ENCODE results near the gene MKRN2.
"Not testable (repeated sequence)": the region's sequence is repeated elsewhere in the genome, so short reads cannot be mapped to it uniquely, and the experiment has no call there.

Gene MKRN2

GRCh38 chr3:12556690-12557472 is at the start of gene MKRN2:
MKRN2 (plus strand) TSS chr3:12557087; CDS start chr3:12557151, 64 bp downstream.
- peak; percentile 92 for DNase-seq (ENCODE audit: low spot score)

DNA sequence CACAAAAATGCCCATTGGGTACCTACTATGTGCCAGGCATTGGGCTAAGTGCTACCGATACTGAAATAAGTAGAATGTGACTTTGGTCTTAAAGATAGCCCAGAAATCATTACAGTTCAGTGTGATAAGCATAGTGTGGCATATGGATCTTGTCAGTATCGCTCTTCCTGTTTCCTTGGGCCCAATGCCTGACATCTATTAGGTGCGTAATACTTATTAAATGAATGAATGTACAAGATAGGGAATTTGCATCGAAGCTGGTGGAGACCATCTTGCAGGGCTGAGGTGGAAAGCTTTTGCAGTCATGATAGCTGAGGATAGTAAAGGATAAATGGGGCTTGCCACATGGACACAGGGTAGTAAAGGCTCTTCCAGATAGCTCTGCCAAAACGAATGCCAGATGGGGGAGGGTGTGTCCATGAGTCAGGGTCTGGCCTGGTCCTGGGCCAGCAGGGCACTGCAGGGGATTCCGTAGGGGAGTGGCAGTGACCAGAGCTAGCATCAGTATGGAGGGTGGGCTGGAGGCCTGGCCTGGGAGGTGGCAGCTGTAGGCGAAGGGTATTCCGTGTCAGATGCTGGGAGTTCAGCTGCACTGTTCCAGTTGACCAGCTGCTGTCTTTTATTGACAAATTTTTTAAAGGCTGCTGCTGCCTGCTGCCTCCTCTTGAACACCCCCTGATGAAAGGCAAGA is 49.2 kb upstream of the MKRN2 start:
- peak; percentile 50 for DNase-seq (ENCODE audit: low spot score)

DNA sequence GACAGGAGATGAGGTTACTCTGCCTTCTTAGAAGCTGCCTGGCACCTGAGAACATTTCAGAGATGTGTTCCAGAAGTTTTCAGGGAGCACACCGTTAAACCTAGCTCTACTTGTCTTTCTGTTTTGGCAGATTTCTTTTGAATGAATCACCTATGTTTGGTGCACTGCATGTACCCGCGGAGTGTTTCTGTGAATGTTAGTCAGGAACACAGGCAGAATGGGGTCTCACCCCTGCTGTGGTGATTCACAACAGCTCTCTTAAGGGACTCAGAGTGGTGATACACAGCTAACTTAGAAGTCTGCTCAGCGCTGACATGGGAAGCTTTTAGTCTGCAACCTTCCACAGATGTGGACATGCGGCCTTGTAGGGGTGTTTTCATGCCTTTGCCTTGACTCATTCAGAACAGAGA is 48.6 kb upstream of the MKRN2 start:
- DNase-seq (ENCODE audit: low spot score), result peak; percentile 93

GRCh38 chr3:12509466-12509865 is 47.4 kb upstream of the MKRN2 start:
- DNase-seq (ENCODE audit: low spot score), result no peak

DNA sequence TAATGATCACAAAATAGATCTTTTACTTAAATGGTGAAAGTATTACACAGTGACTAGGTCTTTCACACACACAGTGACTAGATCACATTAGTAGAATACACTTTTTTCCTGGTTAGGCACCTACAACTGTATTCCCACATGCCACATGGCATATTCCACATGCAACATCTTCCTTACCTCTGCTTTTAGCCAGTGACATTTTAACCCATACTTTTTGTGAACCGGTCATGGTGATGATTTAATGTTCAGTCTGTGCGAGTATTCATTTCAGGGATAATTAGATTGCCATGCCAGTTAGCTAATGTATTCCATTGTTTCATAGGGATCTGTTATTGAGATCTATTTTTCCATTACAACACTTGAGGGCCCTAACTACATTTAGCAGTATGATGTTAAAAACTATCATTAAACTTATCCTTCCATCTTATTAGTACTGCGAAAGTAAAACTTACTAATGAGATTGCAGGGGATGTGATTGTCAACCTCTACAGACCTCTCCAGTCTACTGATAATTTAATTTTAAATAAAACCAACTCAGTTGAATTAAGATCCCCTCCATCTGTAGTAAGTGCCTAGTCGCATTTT is 44.3 kb upstream of the MKRN2 start:
- no peak for DNase-seq (ENCODE audit: low spot score)

- no peak for DNase-seq (ENCODE audit: low spot score)
These were observed 43.0 kb upstream of the MKRN2 start for GRCh38 chr3:12513694-12514446.

DNA sequence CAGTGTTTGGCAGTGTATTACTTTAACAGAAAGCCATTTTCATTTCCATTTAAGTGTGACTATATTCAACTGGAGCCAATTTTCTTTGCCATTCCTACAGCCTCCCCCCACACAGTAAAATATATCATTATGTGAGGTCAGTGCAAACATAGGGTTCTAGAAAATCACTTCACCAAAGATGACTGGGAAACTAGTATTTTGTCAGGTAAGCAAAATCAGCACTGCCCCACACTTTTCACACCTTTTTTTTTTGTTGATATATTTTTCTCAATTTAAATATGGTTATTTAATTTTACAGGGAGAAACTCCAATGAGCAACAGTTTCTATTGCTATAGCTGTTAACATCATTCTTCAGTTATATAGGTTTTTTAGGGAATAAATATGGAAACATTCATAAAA is 41.3 kb upstream of the MKRN2 start:
- DNase-seq (ENCODE audit: low spot score), result no peak

DNA sequence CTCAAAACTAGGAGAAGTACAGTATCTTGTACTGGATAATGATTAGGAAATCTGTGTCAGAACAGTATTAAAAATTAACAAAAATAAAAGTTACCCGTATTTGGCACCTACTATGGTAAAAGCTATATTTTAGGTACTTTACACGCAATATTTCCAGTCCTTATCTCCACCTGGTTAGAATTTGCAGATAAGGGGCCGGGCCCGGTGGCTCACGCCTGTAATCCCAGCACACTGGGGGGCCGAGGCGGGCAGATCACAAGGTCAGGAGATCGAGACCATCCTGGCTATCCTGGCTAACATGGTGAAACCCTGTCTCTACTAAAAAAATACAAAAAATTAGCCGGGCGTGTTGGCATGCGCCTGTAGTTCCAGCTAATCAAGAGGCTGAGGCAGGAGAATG is 40.0 kb upstream of the MKRN2 start:
- no peak for DNase-seq (ENCODE audit: low spot score)

- DNase-seq (ENCODE audit: low spot score), result no peak
These were observed 38.4 kb upstream of the MKRN2 start for GRCh38 chr3:12518261-12519028.

- DNase-seq (ENCODE audit: low spot score), result no peak
These were observed 35.9 kb upstream of the MKRN2 start for GRCh38 chr3:12521010-12521409.

GRCh38 chr3:12522721-12523120 is 34.2 kb upstream of the MKRN2 start:
- no peak for DNase-seq (ENCODE audit: low spot score)

DNA sequence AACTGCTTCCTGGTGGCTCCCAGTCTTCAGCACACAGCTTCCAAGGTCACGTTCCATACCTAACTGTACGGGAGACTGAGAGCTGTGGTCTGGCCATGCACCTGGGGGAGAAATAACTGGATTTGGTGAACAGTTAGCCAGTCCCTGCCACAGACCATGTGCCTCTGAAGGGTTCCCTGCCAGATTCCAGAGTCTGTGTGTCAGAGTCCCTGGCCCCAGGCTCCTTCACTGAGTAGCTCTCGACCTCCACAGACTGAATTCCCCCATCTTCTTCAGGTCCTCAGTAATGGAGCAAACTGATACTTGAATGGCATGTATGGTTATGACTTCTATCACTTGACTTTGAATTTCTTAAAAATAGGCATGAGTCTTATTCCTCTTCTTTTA is 29.1 kb upstream of the MKRN2 start:
- DNase-seq (ENCODE audit: low spot score), result no peak

- DNase-seq (ENCODE audit: low spot score), result no peak
These were observed 24.7 kb upstream of the MKRN2 start for GRCh38 chr3:12532182-12532581.

DNA sequence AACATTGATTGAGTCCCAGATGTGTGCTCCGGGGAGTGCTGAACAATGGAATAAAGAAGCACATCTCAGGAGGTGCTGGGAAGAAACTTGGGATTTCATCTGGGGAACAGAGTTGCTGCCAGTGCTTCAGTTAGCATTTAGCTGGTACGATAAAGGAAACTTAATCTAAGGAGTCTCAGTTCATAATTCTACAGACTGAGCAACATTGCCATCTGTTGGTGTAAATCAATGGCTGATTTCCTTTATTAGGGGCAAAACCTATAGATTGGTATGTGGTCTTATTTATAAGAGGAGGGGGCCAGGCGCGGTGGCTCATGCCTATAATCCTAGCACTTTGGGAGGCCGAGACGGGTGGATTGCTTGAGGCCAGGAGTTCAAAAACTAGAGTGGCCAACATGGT is 20.5 kb upstream of the MKRN2 start:
- peak; percentile 21 for DNase-seq (ENCODE audit: low spot score)

- DNase-seq (ENCODE audit: low spot score), result no peak
These were observed 15.3 kb upstream of the MKRN2 start for GRCh38 chr3:12541625-12542024.

GRCh38 chr3:12543497-12543896 is 13.4 kb upstream of the MKRN2 start:
- not testable (repeated sequence) for DNase-seq (ENCODE audit: low spot score)

- no peak for DNase-seq (ENCODE audit: low spot score)
These were observed 12.0 kb upstream of the MKRN2 start for GRCh38 chr3:12544652-12545472.

DNA sequence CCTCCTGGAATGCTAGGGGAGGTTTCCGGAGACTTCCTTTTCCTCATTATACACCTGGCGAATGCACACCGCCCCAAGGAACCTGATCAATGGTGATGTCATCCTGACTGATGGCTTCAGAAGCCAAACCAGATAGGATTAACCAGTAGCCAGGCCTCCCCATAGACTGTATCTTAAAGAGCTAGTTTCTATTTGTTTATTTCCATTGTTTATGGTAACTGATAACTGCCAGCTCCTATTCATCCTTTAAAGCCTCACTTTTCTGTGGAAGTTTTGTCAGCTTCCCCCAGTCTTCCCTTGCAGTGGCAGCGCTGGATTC is 11.5 kb upstream of the MKRN2 start, which contains the start of gene MKRN2OS:
Gene MKRN2OS, minus strand, starts transcription at position 27 of the 319 bp plus-strand sequence. CDS start 35 bp downstream, outside the sequence.
- DNase-seq (ENCODE audit: low spot score), result no peak

DNA sequence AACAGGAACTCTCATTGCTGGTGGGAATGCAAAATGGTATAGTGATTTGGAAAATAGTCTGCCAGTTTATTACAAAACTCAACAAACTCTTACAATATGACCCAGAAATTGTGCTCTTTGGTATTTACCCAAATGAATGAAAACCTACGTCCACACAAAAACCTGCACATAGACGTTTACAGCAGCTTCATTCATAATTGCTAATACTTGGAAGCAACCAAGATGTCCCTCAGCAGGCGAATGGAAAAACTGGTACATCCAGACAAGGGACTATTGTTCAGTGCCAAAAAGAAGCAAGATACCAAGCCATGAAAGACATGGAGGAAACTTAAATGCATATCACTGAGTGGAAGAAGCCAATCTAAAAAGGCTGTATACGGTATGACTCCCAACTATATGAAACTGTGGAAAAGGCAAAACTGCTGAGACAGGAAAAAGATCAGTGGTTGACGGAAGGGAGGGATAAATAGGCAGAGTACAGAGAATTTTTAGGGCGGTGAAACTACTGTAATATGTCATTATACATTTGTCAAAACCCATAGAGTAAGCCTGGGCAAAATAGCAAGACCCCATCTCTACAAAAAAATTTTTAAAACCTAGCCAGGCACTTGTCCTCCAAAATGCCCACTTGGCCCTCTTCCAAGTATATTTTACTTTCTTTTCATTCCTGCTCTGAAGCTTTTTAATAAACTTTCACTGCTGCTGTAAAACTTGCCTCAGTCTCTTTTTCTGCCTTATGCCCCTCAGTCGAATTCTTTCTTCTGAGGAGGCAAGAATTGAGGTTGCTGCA is 6.7 kb upstream of the MKRN2 start:
- no peak for DNase-seq (ENCODE audit: low spot score)

- DNase-seq (ENCODE audit: low spot score), result peak; percentile 26
These were observed 2.9 kb upstream of the MKRN2 start for GRCh38 chr3:12553921-12554391.
